Coronary artery (tissue), 2 donors: ENCODE data around the gene DUSP28.

Experiments used
- DNase-seq: peaks from one replicate; pipeline ENCODE4 v3.0.0-alpha.2; 2017; ENCODE audit warnings: low spot score
- H3K27ac ChIP-seq, 2 donors: fragments of 200-600 bp; sonication (generic); one replicate each; pipeline ENCODE4 v1.5.1; 2016 to 2019
- H3K4me3 ChIP-seq: fragments of 200-600 bp; sonication (generic); 2 replicates; pipeline ENCODE4 v1.5.1; 2016; ENCODE audit warnings: mild to moderate bottlenecking, moderate library complexity
- TF ChIP-seq, protein P1 (sequence below): fragments of 200-600 bp; sonication (generic); IDR thresholded peaks from one replicate; pipeline ENCODE4 v1.5.1; 2019; ENCODE audit warnings: antibody characterized with exemption

The DUSP28 gene

GRCh38 chr2:240579771-240580614 is 19.8 kb downstream of the DUSP28 start:
- no peak for DNase-seq
- no peak overlapping the region for H3K4me3 ChIP-seq
- H3K27ac ChIP-seq, result peak overlapping the region; percentile 57 to 81
- TF ChIP-seq, protein P1, sequence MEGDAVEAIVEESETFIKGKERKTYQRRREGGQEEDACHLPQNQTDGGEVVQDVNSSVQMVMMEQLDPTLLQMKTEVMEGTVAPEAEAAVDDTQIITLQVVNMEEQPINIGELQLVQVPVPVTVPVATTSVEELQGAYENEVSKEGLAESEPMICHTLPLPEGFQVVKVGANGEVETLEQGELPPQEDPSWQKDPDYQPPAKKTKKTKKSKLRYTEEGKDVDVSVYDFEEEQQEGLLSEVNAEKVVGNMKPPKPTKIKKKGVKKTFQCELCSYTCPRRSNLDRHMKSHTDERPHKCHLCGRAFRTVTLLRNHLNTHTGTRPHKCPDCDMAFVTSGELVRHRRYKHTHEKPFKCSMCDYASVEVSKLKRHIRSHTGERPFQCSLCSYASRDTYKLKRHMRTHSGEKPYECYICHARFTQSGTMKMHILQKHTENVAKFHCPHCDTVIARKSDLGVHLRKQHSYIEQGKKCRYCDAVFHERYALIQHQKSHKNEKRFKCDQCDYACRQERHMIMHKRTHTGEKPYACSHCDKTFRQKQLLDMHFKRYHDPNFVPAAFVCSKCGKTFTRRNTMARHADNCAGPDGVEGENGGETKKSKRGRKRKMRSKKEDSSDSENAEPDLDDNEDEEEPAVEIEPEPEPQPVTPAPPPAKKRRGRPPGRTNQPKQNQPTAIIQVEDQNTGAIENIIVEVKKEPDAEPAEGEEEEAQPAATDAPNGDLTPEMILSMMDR, result no peak

- TF ChIP-seq, protein P1, result no peak
- H3K4me3 ChIP-seq, result no peak overlapping the region
- no peak overlapping the region for H3K27ac ChIP-seq
- no peak for DNase-seq
These were observed 21.7 kb downstream of the DUSP28 start for GRCh38 chr2:240581811-240582210.

DNA sequence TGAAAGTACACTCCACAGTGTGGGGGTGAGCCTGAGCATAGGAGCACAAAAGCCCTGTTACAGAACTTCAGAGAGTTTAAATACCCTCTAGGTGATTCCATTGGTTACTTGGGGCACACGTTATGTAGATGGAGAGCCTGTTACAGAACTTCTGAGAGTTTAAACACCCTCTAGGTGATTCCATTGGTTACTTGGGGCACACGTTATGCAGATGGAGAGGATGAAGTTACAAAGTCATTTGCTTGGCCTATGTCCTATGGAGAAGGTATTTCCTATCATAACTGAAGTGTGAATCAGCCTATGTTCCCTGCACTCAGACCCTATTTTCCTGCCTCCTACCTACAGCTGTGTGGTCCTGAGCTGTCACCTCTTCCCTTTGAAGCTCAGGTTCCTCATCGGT is 22.6 kb downstream of the DUSP28 start:
- TF ChIP-seq, protein P1, result no peak
- H3K27ac ChIP-seq, result no peak overlapping the region
- no peak for DNase-seq
- H3K4me3 ChIP-seq, result no peak overlapping the region

- TF ChIP-seq, protein P1, result no peak
- no peak for DNase-seq
- Histone ChIP-seq H3K4me3 (no peak overlapping the region), H3K27ac (no peak overlapping the region)
These were observed 23.6 kb downstream of the DUSP28 start for GRCh38 chr2:240583774-240584173.

GRCh38 chr2:240584486-240585031 is 24.4 kb downstream of the DUSP28 start:
- H3K27ac ChIP-seq, result no peak overlapping the region
- no peak overlapping the region for H3K4me3 ChIP-seq
- TF ChIP-seq, protein P1, result no peak
- DNase-seq, result no peak

- Histone ChIP-seq H3K27ac (peak overlapping the region in 1 of 2 donors; percentile 85), H3K4me3 (peak overlapping the region; percentile 89)
- TF ChIP-seq, protein P1, result no peak
- DNase-seq, result no peak
These were observed 24.9 kb downstream of the DUSP28 start for GRCh38 chr2:240585101-240585500.

DNA sequence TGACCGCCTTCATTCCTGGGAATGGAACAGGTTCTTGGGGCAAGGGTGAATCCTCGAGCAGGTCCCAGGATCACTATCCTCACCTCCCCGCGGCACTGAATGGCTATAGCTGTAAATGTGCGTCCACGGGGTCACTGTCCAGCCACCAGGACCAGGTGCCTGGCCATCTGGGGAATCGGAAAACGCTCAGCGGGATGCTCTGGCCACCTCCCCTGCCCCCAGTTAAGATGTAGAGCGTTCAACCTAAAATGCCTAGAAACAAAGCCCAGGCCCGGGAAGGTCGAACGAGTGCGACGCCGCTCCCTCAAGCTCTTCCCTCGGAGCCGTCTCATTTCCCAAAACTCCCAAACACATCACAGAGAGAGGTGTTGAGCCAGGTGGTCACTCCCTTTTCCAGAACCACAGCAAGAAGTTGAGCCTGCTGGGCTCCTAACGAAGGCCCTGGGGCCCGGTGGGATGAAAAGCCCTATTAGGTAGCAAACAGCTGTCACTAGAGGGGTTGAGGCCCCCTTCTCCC is 25.6 kb downstream of the DUSP28 start:
- Histone ChIP-seq H3K4me3 (peak overlapping the region; percentile 89), H3K27ac (peak overlapping the region; percentile 85 to 98)
- TF ChIP-seq, protein P1, result no peak
- DNase-seq, result no peak
